NCI-H1436 (cell line): ENCODE results near the gene FGFRL1.
"Not testable (repeated sequence)": the region's sequence is repeated elsewhere in the genome, so short reads cannot be mapped to it uniquely, and the experiment has no call there.

Experiments used
- DNase-seq: peaks from one replicate; lab custom pipeline; 2025; lab: John Stamatoyannopoulos, UW

Gene FGFRL1

DNA sequence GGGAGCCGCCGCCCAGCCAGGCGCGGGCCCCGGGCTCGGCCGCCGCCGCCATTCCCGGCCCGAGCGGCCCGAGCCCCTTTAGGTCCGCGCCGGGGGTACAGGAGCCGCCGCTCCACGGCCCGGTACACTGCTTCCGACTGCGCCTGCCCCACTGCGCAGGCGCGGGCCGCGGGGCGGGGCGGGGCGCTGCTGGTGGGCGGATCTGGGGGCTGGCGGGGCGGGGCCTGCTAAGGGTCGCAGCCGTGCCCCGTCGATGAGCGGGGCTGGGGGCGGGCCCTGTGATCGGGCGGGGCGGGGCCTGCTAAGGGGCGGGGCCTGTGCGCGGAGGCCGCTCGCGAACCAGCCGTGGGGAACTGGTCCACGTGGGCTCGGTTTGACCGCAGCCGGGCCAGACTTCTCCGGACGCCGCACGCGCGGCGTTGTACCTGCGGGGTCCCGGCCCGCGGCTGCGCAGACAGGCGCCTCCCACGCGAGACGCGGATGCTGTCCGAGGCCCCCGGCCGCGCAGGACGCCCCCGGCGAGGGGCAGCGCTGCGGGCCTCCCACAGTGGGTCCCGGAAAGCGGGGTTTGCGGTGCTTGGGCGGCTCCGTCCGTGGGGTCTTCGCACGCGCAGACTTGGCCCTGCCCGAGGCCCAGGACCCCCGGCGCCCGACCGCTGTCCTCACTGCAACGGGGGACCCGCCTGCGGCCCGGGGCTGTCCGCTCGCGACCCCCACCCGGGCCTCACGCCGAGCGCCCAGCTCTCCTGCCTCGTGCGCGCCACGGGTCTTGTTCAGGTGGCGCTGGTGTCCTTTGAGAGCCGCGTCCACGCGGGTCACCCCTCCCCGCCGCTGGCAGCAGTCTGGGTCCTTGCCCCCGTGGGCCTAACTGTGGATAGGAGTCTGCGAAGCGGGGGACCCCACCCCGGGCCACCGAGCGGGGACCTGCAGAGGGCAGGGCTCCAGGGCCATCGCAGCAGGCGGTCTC, 37.7 kb upstream of the FGFRL1 start, which contains the start of gene DGKQ:
TSS of gene DGKQ (minus strand) at position 139 of the 967 bp plus-strand sequence. CDS start at position 52, 87 bp downstream.
- peak; percentile 50 for DNase-seq

DNA sequence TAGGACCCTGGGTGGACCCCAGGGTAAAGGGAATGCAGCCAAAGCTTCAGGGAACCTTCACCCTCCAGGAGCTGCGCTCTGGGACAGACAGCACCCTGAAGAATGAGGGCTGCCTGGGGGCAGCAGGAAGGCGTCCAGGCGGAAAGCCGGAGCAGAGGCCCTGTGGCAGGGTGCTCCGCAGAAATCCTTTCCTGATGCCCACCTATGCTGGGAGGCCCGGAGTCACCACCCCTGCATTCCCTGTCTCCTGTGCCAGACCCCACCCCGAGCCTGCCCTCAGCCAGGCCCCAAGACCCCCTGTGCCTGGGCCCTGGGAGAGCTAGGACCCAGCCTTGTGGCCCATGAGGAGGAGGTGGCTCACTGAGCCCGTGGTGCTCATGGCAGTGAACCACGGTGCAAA, 36.8 kb upstream of the FGFRL1 start:
- no peak for DNase-seq

DNA sequence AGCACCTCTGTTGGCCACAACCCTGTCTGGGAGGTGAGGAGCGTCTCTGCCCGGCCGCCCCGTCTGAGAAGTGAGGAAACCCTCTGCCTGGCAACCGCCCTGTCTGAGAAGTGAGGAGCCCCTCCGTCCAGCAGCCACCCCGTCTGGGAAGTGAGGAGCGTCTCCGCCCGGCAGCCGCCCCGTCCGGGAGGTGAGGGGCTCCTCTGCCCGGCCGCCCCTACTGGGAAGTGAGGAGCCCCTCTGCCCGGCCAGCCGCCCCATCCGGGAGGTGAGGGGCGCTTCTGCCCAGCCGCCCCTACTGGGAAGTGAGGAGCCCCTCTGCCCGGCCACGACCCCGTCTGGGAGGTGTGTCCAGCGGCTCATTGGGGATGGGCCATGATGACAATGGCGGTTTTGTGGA, 35.4 kb upstream of the FGFRL1 start:
- DNase-seq, result not testable (repeated sequence)

DNA sequence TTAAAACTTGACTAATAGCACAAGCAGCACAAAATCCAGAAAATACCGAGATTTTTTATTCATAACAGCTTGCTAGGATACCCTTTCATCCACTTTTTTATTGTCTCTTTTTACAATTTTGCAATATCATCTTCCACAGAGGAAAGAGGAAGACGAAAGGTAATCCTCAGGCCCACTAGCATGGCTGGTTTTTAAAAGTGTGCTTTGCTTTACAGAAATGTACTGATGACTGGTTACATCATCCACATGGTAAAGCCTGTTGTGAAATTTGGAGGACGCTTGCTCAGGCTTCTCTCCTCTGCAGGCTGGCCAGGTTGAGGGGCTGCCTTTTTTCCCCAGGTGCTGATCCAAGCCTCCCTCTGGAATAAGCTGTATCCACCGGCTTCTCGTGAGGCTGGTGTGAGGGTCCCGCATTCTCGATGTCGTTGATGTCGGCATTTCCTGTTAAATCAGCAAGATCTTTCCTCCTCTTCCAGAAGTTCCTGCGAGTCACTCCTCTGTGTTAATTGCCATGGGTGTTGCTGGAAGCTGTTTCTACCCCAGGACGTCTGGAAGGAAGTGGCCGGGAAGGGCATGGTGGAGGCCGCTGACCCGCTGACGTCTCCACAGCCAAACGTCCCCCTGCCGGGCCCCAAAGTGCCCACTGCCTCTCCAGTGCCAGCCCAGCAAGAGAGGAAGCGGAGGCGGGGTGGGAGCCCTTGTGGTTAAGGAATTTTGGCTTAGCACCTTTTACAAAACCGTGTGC, 32.3 kb upstream of the FGFRL1 start:
- no peak for DNase-seq

DNA sequence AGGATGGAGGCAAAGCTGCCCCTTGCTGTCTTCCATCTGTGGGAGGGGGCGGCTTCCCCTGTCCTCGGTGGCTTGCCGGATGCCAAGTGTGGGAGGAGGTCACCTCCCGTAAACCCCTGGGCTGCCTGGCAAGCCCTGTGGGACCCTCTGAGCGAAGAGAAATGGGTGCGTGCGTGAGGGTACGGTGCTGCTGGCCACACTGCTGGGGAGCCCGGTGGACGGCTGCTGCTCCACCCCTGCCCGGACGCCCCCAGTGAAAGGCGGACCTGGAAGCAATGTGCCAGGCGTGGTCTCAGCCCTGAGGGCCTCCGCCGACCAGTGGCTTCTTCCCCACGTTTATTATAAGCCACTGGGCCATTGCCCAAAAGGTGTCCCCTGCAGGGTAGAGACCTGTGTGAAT, 29.1 kb upstream of the FGFRL1 start:
- no peak for DNase-seq

DNA sequence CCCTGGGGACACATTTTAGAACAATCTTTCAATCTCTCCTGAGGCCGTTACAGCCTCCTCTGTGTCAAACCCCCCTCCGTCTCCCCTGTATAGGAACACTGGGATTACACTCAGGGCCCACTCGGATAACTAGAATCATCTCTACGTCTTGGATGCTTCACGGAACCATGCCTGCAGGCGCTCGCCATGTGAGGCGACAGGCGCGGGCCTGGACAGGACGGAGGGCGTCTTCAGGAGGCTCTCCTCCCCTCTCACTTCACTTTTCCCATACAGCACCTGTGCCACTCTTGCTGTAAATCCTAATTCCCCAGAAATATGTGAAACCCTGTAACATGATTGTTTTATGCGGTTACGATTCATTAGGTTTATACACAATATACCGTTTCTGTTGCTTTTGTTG, 28.6 kb upstream of the FGFRL1 start:
- no peak for DNase-seq

DNA sequence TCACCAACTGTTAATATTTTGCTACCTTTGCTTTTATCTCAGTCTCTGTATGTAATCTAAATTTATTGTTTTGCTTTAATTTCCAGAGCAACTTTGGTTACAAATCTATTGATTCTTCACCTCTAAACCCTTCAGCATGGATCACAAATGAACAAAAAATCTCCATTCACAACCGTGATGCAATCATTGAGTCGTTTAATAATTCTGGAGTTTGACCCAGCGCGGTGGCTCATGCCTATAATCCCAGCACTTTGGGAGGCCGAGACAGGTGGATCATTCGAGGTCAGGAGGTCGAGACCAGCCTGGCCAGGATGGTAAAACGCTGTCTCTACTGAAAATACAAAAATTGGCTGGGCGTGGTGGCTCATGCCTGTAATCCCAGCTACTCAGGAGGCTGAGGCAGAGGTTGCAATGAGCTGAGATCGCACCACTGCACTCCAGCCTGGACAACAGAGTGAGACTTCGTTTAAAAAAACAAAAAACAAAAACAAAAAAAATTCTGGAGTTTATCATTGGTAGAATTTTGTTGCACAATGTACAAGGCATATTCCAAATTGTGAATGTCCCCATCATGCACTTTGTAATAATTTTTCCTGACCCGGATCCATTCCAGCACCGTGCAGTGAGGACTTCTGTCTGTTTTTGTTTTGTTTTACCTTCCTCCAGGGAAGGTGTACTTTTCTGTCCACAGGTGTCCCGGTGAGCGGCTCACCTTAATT, 26.9 kb upstream of the FGFRL1 start:
- no peak for DNase-seq

DNA sequence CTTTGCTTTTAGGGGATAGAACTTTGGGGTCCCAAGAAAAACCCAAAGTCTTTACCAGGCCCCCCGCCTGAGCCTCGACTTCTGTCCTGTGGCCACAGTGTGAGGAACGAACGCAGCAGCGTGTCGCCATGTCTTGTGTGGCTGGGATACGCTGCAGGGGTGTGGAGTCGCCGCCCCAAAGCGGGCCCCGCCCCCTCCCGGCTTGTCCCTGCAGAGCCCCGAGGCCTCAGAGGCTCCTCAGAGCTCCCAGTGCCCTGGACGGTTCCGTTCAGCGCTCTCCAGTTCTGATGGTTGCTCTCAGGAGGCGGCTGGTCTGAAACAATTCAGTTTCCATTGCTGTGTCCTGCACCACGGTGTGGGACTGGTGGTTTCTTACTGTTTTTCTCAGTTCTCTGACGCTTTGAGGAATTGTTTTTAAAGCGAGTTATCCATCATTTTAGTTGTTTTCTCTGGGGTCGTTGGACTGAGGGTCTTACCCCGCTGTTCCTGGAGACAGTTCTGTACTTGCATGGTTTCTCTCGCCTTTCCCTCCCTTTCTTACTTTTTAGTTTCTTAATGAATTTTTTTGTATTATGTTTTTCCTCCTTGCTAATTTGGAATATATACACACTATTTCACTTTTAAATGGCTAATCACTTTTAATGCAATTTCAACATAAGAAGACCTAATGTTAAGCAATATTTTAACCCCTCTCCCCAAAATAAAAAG, 26.1 kb upstream of the FGFRL1 start:
- no peak for DNase-seq

DNA sequence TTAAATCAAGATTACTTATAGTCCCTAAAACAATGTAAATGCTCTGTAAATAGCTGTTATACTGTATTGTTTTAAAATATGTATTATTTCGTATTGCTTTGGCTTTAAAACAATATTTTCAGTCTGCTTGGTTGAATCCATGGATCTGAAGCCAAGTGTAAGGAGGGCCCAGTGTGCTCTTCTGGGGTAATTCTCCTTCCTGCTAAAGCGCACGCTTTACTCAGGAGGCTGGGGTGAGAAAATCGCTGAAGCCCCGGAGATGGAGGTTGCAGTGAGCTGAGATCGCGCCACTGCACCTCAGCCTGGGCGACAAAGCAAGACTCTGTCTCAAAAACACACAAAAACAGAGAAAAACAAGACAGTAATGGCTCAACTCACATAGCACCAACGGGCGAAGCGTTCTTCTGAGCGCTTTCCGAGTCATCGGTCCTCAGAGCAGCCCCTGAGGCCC, 25.0 kb upstream of the FGFRL1 start:
- DNase-seq, result no peak

DNA sequence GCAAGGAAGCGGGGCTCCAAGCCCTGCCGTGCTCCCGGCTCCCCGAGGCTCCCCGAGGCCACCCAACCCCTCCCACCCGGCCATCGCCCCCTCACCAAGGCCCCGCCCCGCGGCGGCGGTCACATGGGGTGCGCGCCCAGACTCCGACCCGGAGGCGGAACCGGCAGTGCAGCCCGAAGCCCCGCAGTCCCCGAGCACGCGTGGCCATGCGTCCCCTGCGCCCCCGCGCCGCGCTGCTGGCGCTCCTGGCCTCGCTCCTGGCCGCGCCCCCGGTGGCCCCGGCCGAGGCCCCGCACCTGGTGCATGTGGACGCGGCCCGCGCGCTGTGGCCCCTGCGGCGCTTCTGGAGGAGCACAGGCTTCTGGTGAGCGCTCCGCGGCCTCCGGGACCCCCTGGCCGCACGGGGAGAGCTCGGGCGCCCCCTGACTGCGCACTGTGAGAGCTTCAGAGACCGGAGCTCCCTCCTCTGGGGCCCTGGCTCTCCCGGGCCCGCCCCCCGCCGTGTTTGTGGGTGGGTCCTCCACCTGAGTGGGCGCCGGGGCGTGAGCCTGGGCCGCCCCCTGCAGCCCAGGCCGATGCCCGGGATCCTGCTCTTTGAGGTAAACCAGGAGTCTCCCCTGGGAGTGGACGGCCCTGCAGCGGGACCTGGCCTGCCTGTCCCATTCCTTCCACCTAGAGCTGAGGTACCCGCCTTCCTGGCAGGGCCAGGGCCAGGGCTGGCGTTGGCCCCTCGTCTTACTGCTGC, 24.4 kb upstream of the FGFRL1 start, which contains the start of gene IDUA:
TSS of gene IDUA (plus strand) at position 166 of the 745 bp plus-strand sequence. CDS start at position 207, 41 bp downstream.
- DNase-seq, result peak; percentile 69

DNA sequence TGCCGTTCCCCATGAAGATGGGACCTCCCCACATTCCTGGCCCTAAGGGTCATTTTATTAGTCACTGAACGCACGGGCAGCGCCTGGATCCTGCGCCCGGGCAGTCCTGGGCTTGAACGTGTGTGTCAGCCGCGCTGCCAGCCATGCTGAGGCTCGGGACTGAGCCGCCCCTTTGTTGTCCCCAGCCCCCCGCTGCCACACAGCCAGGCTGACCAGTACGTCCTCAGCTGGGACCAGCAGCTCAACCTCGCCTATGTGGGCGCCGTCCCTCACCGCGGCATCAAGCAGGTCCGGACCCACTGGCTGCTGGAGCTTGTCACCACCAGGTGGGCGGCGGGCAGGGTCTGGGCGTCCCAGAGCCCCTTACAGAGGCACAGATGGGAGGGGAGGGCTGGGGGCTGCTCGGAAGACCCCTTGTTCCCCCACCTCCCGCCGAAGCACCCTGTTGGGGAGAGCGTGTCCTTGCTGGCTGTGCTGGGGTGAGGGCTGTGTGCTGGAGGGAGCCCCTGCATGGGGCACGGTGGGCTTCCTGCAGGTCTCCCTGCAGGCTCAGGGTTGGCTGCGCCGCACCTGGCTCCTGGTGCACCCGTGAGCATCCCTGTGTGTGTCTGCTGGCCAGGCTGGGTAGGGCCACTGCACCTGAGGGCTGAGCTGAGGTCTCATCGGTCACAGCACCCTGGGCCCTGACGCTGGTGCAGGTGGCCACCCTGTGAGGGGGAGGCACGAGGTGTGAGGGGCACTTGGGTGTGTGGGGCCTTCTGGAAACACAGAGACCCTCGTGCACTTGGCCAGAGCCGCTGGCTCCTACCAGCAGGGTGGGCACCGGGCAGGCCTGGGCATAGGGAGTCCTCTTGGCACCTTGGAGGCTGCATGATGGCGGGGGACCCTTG, 23.6 kb upstream of the FGFRL1 start:
- DNase-seq, result no peak

DNA sequence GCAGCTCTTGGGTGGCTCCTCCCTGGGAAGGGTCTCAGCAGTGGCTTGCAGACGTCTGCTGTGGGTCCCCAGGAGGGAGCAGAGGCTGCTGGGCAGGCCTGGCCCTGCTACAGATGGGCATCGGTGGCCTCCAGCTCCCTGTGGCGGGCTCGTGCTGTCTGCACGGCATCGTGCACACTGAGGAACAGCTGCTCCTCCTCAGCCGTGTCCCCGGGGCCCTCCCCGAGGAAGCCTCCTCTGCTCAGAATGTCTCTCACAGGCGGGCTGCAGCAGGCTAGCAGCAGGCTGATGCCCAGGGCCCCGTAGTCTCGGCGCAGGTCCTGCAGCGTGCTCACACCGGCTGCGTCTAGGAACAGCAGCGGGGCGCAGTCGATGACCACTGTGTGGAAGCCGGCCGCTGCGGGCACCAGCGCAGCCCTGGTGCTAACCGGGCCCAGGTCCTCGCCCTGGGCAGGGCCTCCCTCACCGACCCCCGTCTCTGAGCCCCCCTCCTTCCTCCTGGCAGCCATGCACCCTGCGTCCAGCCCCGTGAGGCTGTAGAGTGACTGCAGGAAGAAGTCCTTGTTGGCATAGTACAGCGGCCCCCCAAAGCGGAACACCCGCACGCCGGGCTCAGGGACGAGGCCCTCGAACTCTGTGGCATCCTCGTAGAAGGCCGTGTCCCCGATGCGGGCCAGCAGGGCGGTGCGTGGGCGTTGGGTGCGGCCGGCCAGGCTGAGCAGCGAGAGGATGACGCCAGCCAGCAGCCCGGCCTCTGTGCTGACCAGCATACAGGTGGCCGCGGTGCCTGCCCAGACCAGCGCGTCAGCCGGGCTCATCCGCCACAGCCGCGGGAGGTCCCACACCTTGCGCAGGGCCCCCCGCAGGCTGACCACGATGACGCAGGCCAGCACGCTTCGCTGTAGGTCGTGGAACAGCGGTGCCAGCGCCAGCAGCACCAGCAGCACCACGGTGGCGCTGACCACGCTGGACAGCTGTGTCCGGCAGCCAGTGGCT, 22.4 kb upstream of the FGFRL1 start:
- DNase-seq, result no peak

DNA sequence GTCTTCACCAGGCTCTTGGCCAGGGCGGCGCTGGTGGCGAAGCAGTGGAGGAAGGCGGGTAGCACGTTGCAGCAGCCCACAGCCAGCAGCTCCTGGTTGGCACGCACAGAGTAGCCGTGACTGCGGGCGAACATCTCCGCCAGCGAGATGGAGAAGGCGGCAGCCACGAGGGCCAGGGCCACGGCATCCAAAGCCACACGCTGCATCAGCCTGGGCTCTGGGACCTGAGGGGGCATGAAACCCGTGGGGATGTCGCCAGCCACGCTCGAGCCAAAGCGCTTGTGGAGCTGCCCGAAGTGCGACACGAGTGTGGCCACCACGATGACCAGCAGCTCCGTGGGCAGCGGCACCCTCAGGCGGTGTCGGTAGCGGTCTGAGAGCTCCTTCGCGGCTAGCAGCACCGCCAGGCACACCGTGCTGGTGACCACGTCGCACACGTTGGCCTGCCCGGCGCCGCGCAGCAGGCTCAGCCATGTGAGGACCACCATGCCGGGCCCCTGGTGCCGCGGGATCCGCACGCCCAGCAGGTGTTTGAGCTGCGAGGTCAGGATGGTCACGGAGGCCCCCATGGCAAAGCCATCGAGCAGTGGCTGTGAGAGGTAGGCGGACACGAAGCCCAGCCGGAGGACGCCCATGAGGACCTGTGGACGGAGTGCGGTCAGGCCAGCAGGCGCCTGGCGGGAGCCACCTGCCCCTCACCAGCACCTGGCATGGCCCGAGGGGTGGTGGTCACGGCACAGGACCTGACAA, 21.5 kb upstream of the FGFRL1 start:
- DNase-seq, result no peak

DNA sequence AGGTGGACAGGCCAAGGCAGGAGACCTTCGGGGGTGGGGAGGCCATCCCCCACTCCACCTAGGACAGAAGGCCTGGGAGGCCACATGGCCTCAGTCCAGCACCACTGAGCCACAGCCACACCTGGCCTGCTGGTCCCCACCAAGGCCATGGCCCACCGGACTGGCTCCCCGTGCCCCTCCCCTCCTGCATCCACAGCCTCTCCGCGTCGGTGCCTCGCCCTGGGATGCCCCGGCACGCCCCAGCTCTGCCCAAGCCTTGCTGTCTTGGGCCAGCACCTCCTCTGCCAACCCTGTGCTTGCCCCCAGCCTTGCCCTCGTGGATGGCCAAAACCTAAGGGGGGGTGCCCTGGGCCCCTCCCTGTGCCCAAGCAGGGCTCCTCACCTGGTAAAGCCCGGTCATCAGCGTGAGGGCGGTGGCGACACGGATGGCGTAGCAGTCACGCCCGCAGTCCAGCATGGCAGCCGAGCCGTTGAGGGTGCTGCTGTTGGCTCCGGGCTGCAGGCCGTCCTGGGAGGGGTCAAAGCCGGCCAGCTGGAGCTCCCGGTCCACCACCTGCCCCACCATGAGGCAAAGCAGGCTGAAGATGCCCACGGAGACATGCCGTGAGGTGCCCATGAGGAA, 20.6 kb upstream of the FGFRL1 start:
- no peak for DNase-seq

DNA sequence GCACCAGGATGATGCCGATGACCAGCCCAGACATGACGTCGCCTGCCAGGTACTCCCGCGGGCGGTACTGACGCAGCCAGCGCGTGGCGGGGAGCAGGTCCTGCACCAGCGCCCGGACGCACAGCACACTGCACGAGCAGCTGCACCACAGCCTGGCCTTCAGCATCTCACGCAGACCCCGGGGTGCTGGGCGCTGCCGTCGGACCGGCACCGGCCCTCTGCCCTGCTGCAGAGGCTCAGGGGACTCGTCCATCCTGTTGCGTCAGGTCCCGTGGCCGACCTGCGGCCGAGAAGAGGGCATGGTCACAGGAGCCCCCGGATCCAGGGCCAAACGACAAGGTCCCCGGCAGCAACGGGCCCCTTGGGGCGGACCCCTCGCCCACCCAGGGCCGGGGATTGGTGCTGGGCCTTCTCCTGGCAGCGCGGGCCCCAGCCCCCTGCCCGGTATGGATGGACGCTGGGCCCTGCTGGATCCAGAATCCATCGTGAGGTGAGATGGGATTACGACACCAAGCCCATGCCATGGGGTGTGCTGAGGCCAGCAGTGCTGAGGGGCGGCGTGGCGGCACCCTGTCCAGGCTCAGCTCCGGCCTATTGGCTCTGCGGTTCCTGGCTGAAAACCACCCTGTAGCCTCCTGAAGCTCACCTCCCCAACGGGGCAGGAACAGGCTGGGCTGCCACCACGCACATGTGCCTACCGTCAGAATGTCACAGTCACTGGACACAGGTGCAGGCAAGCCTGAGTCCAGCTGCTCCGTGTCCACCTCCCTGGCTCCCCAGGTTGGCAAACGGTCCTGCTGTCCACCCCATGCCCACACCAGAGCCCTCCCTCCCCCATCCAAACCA, 19.8 kb upstream of the FGFRL1 start:
- DNase-seq, result no peak
